Ovary (tissue), 3 donors: ENCODE data around the gene RPL34.

Source experiments
- CTCF ChIP-seq, 3 donors: fragments of 450-650 bp in 2 of 3; fragments of 200-600 bp in 1 of 3; IDR thresholded peaks; one replicate each; pipeline versions ENCODE4 v1.5.1 to v1.8.0; 2016 to 2022; ENCODE audit warnings: antibody characterized with exemption in 3 of 3, mild to moderate bottlenecking in 1 of 3
- EP300 ChIP-seq: sonication (generic); formaldehyde crosslinking; IDR thresholded peaks from one replicate; pipeline ENCODE4 v1.6.1; 2017; ENCODE audit warnings: antibody characterized with exemption
- POLR2A ChIP-seq: fragments of 450-650 bp; IDR thresholded peaks from one replicate; pipeline ENCODE4 v1.6.1; 2017; ENCODE audit warnings: antibody characterized with exemption, mild to moderate bottlenecking, moderate library complexity
- donor health status: DM: no; HTN: no; CAD: no.

GRCh38 chr4:108628411-108628810 is 8.0 kb downstream of the RPL34 start:
- TF ChIP-seq POLR2A (no peak), CTCF (IDR thresholded peaks at IDR 0.05) (no peak), EP300 (no peak)
